Adrenal gland (tissue), 12 donors: ENCODE results near the gene CFTR. TPM values are rescaled to one million over a fixed set of nuclear protein-coding genes. Genes with fewer than 3 reads are reported as not detected.

Experiments
- DNase-seq, 7 donors: peaks; one replicate each; pipeline ENCODE4 v3.0.0-alpha.2; 2019 to 2020
- H3K27ac ChIP-seq, 5 donors: fragments of 200-600 bp; sonication (generic) in 4 of 5; 1 replicate in 3 of 5; 2 replicates in 2 of 5; pipeline versions ENCODE4 v1.5.1 to v1.8.0; 2016 to 2020; ENCODE audit warnings: mild to moderate bottlenecking in 1 of 5
- H3K27me3 ChIP-seq: fragments of 200-600 bp; 2 replicates; pipeline ENCODE4 v1.8.0; 2021
- H3K36me3 ChIP-seq, 2 donors: fragments of 200-600 bp; replicated peaks in 1 of 2; 1 replicate in 1 of 2; 2 replicates in 1 of 2; pipeline versions ENCODE4 v1.5.1 to v1.8.0; 2018 to 2022
- H3K4me1 ChIP-seq, 2 donors: fragments of 200-600 bp; replicated peaks in 1 of 2; 1 replicate in 1 of 2; 2 replicates in 1 of 2; pipeline versions ENCODE4 v1.5.1 to v1.8.0; 2018 to 2021
- H3K4me3 ChIP-seq, 4 donors: fragments of 200-600 bp; sonication (generic) in 3 of 4; one replicate each; pipeline ENCODE4 v1.5.1; 2016 to 2018
- H3K9me3 ChIP-seq, 3 donors: fragments of 200-600 bp; sonication (generic) in 1 of 3; replicated peaks in 1 of 3; 1 replicate in 2 of 3; 2 replicates in 1 of 3; pipeline versions ENCODE4 v1.5.1 to v1.8.0; 2016 to 2021
- POLR2A ChIP-seq, 2 donors: fragments of 450-650 bp; IDR thresholded peaks; one replicate each; pipeline ENCODE4 v1.6.1; 2017; ENCODE audit warnings: antibody characterized with exemption in 2 of 2, mild to moderate bottlenecking in 2 of 2, moderate library complexity in 1 of 2
- WGBS, 4 donors: extraction: QIAGEN DNeasy Blood & Tissue Kit in 2 of 4; methylation state at CpG; one replicate each; pipeline versions ENCODE4 v1.1.5 to v1.1.7; 2013 to 2017; 5-methylcytosine and 5-hydroxymethylcytosine counted together
- intact Hi-C, 2 donors: fragments of 100-400 bp; cut with DNase I; formaldehyde crosslinking; loops; one replicate each; pipeline versions ENCODE4 v1.14.1 to v1.15.0; 2022 to 2023
- polyA plus RNA-seq, 3 donors: library from polyadenylated mRNA; stranded (reverse); fragments of 200-250 nt in 2 of 3; fragments of 350-450 nt in 1 of 3; fragmentation: Illumina TruSeq in 1 of 3; extraction: RNeasy Lipid Tissue Mini Kit (QIAGEN cat#74804) in 1 of 3; gene quantifications; one replicate each; pipeline ENCODE4 v1.2.3, GENCODE V29; 2013 to 2014
- total RNA-seq, 9 donors: library from RNA; depleted of rRNA in 4 of 9; stranded (reverse); fragments of >200 nt in 4 of 9; fragments of 120-200 nt in 1 of 9; fragmentation: NEBNext Ultra II Directional in 1 of 9; extraction: Animal tissue kit (Norgen Biotek cat#: 25700) in 1 of 9; gene quantifications; one replicate each; pipeline versions ENCODE4 v1.1.0 to v1.2.4, GENCODE V29; 2013 to 2023
- TF ChIP-seq, protein P1 (sequence below), 6 experiments: fragments of 450-650 bp in 4 of 6; fragments of 200-600 bp in 2 of 6; sonication (generic) in 1 of 6; IDR thresholded peaks; 1 replicate in 5 of 6; 2 replicates in 1 of 6; pipeline versions ENCODE4 v1.5.1 to v1.8.0; 2016 to 2021; ENCODE audit warnings: antibody characterized with exemption in 6 of 6, mild to moderate bottlenecking in 2 of 6, moderate library complexity in 1 of 6
- donor health status: healthy with polysubstance abuse.
- donor health status: Bipolar disorder and iron deficiency.
- donor health status: DM: yes; HTN: yes; CAD: no.
- donor health status: DM: no; HTN: no; CAD: no.
- donor health status: DM: no; HTN: no; CAD: no.
- donor health status: DM: yes; HTN: yes; CAD: no.

Gene CFTR
- total and polyA plus RNA-seq, 12 donors, result 0.07 to 0.22 (median 0.08) TPM; not detected in 9

DNA sequence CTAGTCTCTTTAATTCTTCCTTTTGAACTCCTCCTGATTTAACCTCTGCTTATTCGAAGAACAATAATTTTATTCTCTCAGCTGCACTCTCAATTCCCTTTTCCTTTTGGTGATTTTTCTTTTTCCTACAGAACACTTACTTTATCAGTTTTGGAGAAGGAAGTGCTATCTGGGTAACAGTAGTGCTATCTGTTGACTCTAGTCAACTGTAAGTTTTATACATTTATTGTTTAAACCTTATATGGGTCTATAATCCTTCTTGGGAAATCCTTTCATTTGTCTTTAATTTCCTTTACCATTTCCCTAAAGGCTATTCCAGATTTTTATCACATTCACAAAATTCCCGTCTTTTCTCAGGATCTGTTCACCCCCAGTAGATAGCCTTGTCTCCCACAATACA lies 64.2 kb downstream of the CFTR start:
- intact Hi-C loops, result no loop called here
- Histone ChIP-seq H3K9me3 (no peaks in the 10 kb centered on the region), H3K4me1 (no peaks in the 10 kb centered on the region), H3K36me3 (no peaks in the 10 kb centered on the region), H3K27me3 (no peaks in the 10 kb centered on the region), H3K27ac (no peak overlapping the region), H3K4me3 (no peak overlapping the region)
- DNase-seq, result no peak
- 64 to 77% (median 69%) methylated on average over 2 of the region's 2 CpGs for WGBS, 4 donors
- TF ChIP-seq, protein P1, sequence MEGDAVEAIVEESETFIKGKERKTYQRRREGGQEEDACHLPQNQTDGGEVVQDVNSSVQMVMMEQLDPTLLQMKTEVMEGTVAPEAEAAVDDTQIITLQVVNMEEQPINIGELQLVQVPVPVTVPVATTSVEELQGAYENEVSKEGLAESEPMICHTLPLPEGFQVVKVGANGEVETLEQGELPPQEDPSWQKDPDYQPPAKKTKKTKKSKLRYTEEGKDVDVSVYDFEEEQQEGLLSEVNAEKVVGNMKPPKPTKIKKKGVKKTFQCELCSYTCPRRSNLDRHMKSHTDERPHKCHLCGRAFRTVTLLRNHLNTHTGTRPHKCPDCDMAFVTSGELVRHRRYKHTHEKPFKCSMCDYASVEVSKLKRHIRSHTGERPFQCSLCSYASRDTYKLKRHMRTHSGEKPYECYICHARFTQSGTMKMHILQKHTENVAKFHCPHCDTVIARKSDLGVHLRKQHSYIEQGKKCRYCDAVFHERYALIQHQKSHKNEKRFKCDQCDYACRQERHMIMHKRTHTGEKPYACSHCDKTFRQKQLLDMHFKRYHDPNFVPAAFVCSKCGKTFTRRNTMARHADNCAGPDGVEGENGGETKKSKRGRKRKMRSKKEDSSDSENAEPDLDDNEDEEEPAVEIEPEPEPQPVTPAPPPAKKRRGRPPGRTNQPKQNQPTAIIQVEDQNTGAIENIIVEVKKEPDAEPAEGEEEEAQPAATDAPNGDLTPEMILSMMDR (IDR thresholded peaks at IDR 0.05), result no peak
- TF ChIP-seq POLR2A (IDR thresholded peaks at IDR 0.05), result no peak

DNA sequence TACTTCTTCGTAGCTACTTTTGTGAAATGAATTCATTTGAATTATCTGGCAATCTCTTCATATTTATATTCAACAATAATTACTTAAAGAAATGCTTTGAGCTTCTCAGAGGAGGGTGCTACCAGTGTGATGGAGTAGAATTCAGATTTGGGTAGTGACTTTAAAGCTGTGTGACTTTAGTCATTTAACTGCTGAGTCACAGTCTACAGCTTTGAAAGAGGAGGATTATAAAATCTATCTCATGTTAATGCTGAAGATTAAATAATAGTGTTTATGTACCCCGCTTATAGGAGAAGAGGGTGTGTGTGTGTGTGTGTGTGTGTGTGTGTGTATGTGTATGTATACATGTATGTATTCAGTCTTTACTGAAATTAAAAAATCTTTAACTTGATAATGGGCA lies 68.2 kb downstream of the CFTR start:
- Histone ChIP-seq H3K9me3 (no peaks in the 10 kb centered on the region), H3K36me3 (no peaks in the 10 kb centered on the region), H3K4me3 (no peak overlapping the region), H3K4me1 (no peaks in the 10 kb centered on the region), H3K27ac (no peak overlapping the region), H3K27me3 (no peaks in the 10 kb centered on the region)
- TF ChIP-seq POLR2A (IDR thresholded peaks at IDR 0.05), result no peak
- TF ChIP-seq, protein P1 (IDR thresholded peaks at IDR 0.05), result no peak
- no peak for DNase-seq
- WGBS, 4 donors, result 68 to 75% (median 72%) methylated on average over 2 of the region's 2 CpGs
- intact Hi-C loops, result no loop called here

DNA sequence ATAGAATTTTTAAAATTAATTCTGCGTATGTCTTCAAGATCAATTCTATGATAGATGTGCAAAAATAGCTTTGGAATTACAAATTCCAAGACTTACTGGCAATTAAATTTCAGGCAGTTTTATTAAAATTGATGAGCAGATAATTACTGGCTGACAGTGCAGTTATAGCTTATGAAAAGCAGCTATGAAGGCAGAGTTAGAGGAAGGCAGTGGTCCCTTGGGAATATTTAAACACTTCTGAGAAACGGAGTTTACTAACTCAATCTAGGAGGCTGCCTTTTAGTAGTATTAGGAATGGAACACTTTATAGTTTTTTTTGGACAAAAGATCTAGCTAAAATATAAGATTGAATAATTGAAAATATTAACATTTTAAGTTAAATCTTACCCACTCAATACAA lies 70.8 kb downstream of the CFTR start:
- Histone ChIP-seq H3K27me3 (no peaks in the 10 kb centered on the region), H3K4me1 (no peaks in the 10 kb centered on the region), H3K9me3 (no peaks in the 10 kb centered on the region), H3K27ac (no peak overlapping the region), H3K4me3 (no peak overlapping the region), H3K36me3 (no peaks in the 10 kb centered on the region)
- TF ChIP-seq, protein P1 (IDR thresholded peaks at IDR 0.05), result no peak
- no peak for TF ChIP-seq POLR2A (IDR thresholded peaks at IDR 0.05)
- 37 to 63% (median 53%) methylated on average over 2 of the region's 2 CpGs for WGBS, 4 donors
- intact Hi-C loops, result no loop called here
- no peak for DNase-seq

DNA sequence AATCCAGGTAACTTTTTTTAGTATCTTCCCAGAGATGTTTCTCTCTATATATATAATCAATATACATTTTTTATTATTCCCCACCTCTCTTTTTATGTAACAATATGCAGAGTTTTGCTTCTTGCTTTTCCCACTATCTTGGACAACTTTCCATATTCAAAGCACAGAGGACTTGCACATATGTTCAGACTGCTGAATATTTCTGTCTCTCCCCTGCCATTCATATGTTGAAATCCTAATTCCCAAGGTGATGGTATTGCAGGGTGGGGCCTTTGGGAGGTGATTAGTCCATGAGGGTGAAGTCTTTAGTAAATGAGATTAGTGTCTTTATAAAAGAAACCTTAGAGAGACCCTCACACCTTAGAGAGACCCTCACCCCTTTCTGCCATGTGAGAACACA lies 72.8 kb downstream of the CFTR start:
- Histone ChIP-seq H3K4me1 (no peaks in the 10 kb centered on the region), H3K36me3 (no peaks in the 10 kb centered on the region), H3K4me3 (no peak overlapping the region), H3K27ac (no peak overlapping the region), H3K27me3 (no peaks in the 10 kb centered on the region), H3K9me3 (no peaks in the 10 kb centered on the region)
- intact Hi-C loops, result no loop called here
- DNase-seq, result no peak
- TF ChIP-seq, protein P1 (IDR thresholded peaks at IDR 0.05), result no peak
- TF ChIP-seq POLR2A (IDR thresholded peaks at IDR 0.05), result no peak
